Kidney (tissue), 14 donors: ENCODE measurements around the gene S100G. TPM values are rescaled to one million over a fixed set of nuclear protein-coding genes. Genes with fewer than 3 reads are reported as not detected.

Experiments
- DNase-seq, 5 donors: peaks; one replicate each; pipeline ENCODE4 v3.0.0-alpha.2; 2013 to 2020
- FAIRE-seq: peaks from 2 replicates; lab custom pipeline; 2012; peaks lifted over from hg19 to GRCh38; lab: Jason Lieb, UNC
- H3K27ac ChIP-seq, 2 donors: one replicate each; pipeline ENCODE4 v1.7.0; 2013; ENCODE audit warnings: low read depth in 2 of 2, low read length in 2 of 2, inconsistent platforms in 1 of 2
- H3K27me3 ChIP-seq: one replicate; pipeline ENCODE4 v1.7.1; 2013; ENCODE audit warnings: low read length, inconsistent platforms; ENCODE audit not compliant: control insufficient read depth, insufficient read depth
- H3K36me3 ChIP-seq, 3 donors: one replicate each; pipeline versions ENCODE4 v1.7.0 to v1.7.1; 2013; ENCODE audit warnings: low read length in 3 of 3, control low read depth in 1 of 3, inconsistent platforms in 1 of 3; ENCODE audit not compliant: insufficient read depth in 3 of 3, control insufficient read depth in 2 of 3
- H3K4me1 ChIP-seq, 3 donors: one replicate each; pipeline versions ENCODE4 v1.7.0 to v1.7.1; 2013; ENCODE audit warnings: low read length in 3 of 3, inconsistent platforms in 1 of 3, low read depth in 1 of 3; ENCODE audit not compliant: control insufficient read depth in 2 of 3, insufficient read depth in 2 of 3
- H3K4me3 ChIP-seq, 3 donors: one replicate each; pipeline versions ENCODE4 v1.7.0 to v1.8.1; 2013; ENCODE audit warnings: low read length in 3 of 3, control low read depth in 1 of 3, inconsistent platforms in 1 of 3
- H3K9ac ChIP-seq, 3 donors: one replicate each; pipeline versions ENCODE4 v1.7.0 to v1.7.1; 2013; ENCODE audit warnings: low read length in 3 of 3, control low read depth in 1 of 3, inconsistent platforms in 1 of 3
- H3K9me3 ChIP-seq, 3 donors: one replicate each; pipeline versions ENCODE4 v1.7.0 to v1.7.1; 2013; ENCODE audit warnings: low read length in 3 of 3, control low read depth in 1 of 3, inconsistent platforms in 1 of 3; ENCODE audit not compliant: control insufficient read depth in 2 of 3, insufficient read depth in 1 of 3
- CTCF ChIP-seq: IDR thresholded peaks from 3 replicates; pipeline ENCODE4 v1.5.1; 2012; ENCODE audit warnings: mild to moderate bottlenecking, moderate library complexity, borderline replicate concordance; ENCODE audit not compliant: insufficient read depth; ENCODE audit errors: extremely low read depth
- intact Hi-C: fragments of 100-400 bp; cut with DNase I; formaldehyde crosslinking; loops from one replicate; pipeline ENCODE4 v1.11.1; 2022
- polyA plus RNA-seq: library from polyadenylated mRNA; stranded (reverse); fragments of 350-450 nt; fragmentation: Illumina TruSeq; extraction: RNeasy Lipid Tissue Mini Kit (QIAGEN cat#74804); gene quantifications from one replicate; pipeline ENCODE4 v1.2.3, GENCODE V29; 2014; ENCODE audit warnings: low read depth, low replicate concordance; ENCODE audit not compliant: insufficient read depth
- total RNA-seq: library from RNA; stranded (reverse); fragmentation: NEBNext Ultra II Directional; extraction: Animal tissue kit (Norgen Biotek cat#: 25700); gene quantifications from one replicate; pipeline ENCODE4 v1.2.1, GENCODE V29; 2021
- donor health status: control.
- donor health status: control.
- donor health status: control.
- donor health status: control.
- donor health status: control.
- donor health status: DM: yes; HTN: yes; CAD: no.
- donor health status: Normal renal cell carcinoma (clear cell type).

Gene S100G
- total and polyA plus RNA-seq, 2 donors from 2014 or later = not detected

GRCh38 chrX:16653424-16653823, 3.5 kb downstream of the S100G start:
- intact Hi-C loops = no loop called here
- Histone ChIP-seq H3K9me3 (no peaks in the 10 kb centered on the region), H3K36me3 (no peaks in the 10 kb centered on the region), H3K4me3 (no peak overlapping the region), H3K27ac (no peak overlapping the region), H3K9ac (no peak overlapping the region), H3K4me1 (no peaks in the 10 kb centered on the region), H3K27me3 (peaks cover 3% of the 10 kb centered on the region)
- FAIRE-seq (no peak), DNase-seq (no peak)
- no peak for TF ChIP-seq CTCF

- H3K9me3 ChIP-seq = no peaks in the 10 kb centered on the region
- H3K4me1 ChIP-seq = no peaks in the 10 kb centered on the region
- intact Hi-C loops = no loop called here
- DNase-seq (no peak), FAIRE-seq (no peak)
- peaks cover 4% of the 10 kb centered on the region for H3K27me3 ChIP-seq
- no peak overlapping the region for H3K27ac ChIP-seq
- TF ChIP-seq CTCF = no peak
- no peak overlapping the region for H3K4me3 ChIP-seq
- no peak overlapping the region for H3K9ac ChIP-seq
- H3K36me3 ChIP-seq = no peaks in the 10 kb centered on the region
Observed at GRCh38 chrX:16654093-16654492, 4.1 kb downstream of the S100G start.

DNA sequence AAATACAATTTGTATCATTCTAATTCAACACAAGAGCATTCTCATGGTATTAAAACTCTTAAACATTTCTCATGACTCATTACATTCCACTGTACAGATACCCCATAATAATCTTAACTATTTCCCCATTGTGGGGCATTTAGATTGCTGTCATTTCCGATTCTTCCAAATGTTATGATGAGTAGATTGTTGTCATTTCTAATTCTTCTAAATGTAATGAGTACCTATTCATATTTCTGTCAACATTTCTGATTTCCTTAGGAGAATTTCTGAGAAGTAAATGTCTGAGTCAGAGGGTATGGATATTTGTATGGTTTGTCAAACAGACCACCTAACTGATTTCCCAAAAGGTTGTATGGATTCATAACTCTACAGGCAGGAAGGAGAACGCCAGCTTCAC, 8.3 kb downstream of the S100G start:
- Histone ChIP-seq H3K27me3 (peaks cover 5% of the 10 kb centered on the region), H3K27ac (no peak overlapping the region), H3K9me3 (no peaks in the 10 kb centered on the region), H3K4me1 (no peaks in the 10 kb centered on the region), H3K9ac (no peak overlapping the region), H3K36me3 (no peaks in the 10 kb centered on the region), H3K4me3 (no peak overlapping the region)
- FAIRE-seq (no peak), DNase-seq (no peak)
- no peak for TF ChIP-seq CTCF
- intact Hi-C loops = no loop called here

DNA sequence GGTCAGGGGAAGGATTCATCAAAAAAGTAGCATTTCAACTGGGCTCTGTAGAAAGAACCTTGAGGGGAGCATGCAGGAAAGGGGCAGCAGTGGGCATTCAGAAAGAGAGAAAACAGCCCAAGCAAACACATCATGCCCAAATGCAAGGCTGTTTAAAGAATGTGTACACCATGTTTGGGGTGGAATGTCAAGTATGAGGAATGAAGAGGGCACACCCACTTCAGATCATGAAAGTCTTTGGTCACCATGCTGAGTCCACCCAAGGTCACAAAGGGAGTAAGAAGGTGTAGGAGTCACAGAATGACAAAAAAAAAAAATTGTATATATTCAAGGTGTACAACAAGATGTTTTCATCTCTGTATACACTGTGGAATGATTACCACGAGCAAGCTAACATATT, 9.4 kb downstream of the S100G start:
- intact Hi-C loops = no loop called here
- no peaks in the 10 kb centered on the region for H3K4me1 ChIP-seq
- no peak overlapping the region for H3K4me3 ChIP-seq
- H3K9me3 ChIP-seq = no peaks in the 10 kb centered on the region
- no peak for FAIRE-seq
- peaks cover 5% of the 10 kb centered on the region for H3K27me3 ChIP-seq
- no peak overlapping the region for H3K27ac ChIP-seq
- H3K36me3 ChIP-seq = no peaks in the 10 kb centered on the region
- DNase-seq = no peak
- TF ChIP-seq CTCF = no peak
- H3K9ac ChIP-seq = no peak overlapping the region
